Endothelial cell of umbilical vein (primary cell): ENCODE measurements around the gene PNPLA7. TPM values are rescaled to one million over a fixed set of nuclear protein-coding genes. Genes with fewer than 3 reads are reported as not detected.

ENCODE experiments used
- BruUV-seq: library from RNA; stranded (reverse); fragments of 400-500 nt; replicated peaks from 2 replicates; lab custom pipeline; 2021; lab: Mats Ljungman, UMichigan
- CTCF ChIA-PET: fragments of 300-600, 350-600 bp; sonication (Branson Sonifier 250); formaldehyde crosslinking; loops from one replicate; lab custom pipeline; 2021; ENCODE audit warnings: antibody characterized with exemption, inconsistent platforms; lab: Charles Lee
- POLR2A ChIA-PET: fragments of 300-600, 350-600 bp; sonication (Branson Sonifier 250); formaldehyde crosslinking; loops from one replicate; lab custom pipeline; 2021; ENCODE audit warnings: antibody characterized with exemption, inconsistent platforms; lab: Charles Lee
- DNase-seq: peaks from one replicate; pipeline ENCODE4 v3.0.0-alpha.2; 2011; ENCODE audit warnings: low read depth, low spot score
- FAIRE-seq: peaks from 2 replicates; lab custom pipeline; 2011; peaks lifted over from hg19 to GRCh38; lab: Jason Lieb, UNC
- H2AFZ ChIP-seq: 2 replicates; pipeline ENCODE4 v1.6.0; 2012; ENCODE audit warnings: low read depth, low read length, control low read depth, inconsistent platforms
- H3K27ac ChIP-seq: 2 replicates; pipeline ENCODE4 v1.5.1; 2011; ENCODE audit warnings: low read depth, mild to moderate bottlenecking, control low read depth, low read length, moderate library complexity; ENCODE audit not compliant: insufficient read depth
- H3K27me3 ChIP-seq, 2 experiments: 2 replicates each; pipeline versions ENCODE4 v1.6.0 to v1.6.1; 2011; ENCODE audit warnings: low read length in 2 of 2, mixed read lengths in 1 of 2; ENCODE audit not compliant: control insufficient read depth in 2 of 2, insufficient read depth in 2 of 2
- H3K36me3 ChIP-seq, 2 experiments: 2 replicates in 1 of 2; 3 replicates in 1 of 2; pipeline ENCODE4 v1.5.1; 2011; ENCODE audit warnings: low read length in 2 of 2, mild to moderate bottlenecking in 1 of 2, moderate library complexity in 1 of 2; ENCODE audit not compliant: control insufficient read depth in 2 of 2, insufficient read depth in 2 of 2; ENCODE audit errors: extremely low read depth in 1 of 2
- H3K4me1 ChIP-seq: 3 replicates; pipeline ENCODE4 v1.5.1; 2011; ENCODE audit warnings: mild to moderate bottlenecking, low read length; ENCODE audit not compliant: control insufficient read depth, insufficient read depth; ENCODE audit errors: extremely low read depth
- H3K4me2 ChIP-seq: 2 replicates; pipeline ENCODE4 v1.6.1; 2011; ENCODE audit warnings: low read length, control low read depth, mixed read lengths; ENCODE audit not compliant: insufficient read depth
- H3K4me3 ChIP-seq, 3 experiments: fragments of 200-600 bp in 1 of 3; sonication (generic), shearing (Covaris generic) in 1 of 3; replicated peaks in 1 of 3; 2 replicates each; pipeline ENCODE4 v1.5.1; 2011 to 2016; ENCODE audit warnings: control low read depth in 3 of 3, low read length in 3 of 3, mild to moderate bottlenecking in 2 of 3, inconsistent platforms in 1 of 3, low read depth in 1 of 3, moderate library complexity in 1 of 3; ENCODE audit not compliant: insufficient read depth in 1 of 3
- H3K79me2 ChIP-seq: 2 replicates; pipeline ENCODE4 v1.6.0; 2012; ENCODE audit warnings: low read length, inconsistent platforms; ENCODE audit not compliant: control insufficient read depth, insufficient read depth
- H3K9ac ChIP-seq: replicated peaks from 2 replicates; pipeline ENCODE3; 2011; ENCODE audit warnings: low read length, control low read depth; ENCODE audit not compliant: insufficient read depth; ENCODE audit errors: extremely low read depth
- H3K9me1 ChIP-seq: replicated peaks from 3 replicates; pipeline ENCODE4 v1.6.0; 2011; ENCODE audit warnings: mild to moderate bottlenecking, low read length; ENCODE audit not compliant: control insufficient read depth, insufficient read depth; ENCODE audit errors: extremely low read depth
- H3K9me3 ChIP-seq: replicated peaks from 2 replicates; pipeline ENCODE4 v1.5.1; 2012; ENCODE audit warnings: low read length, inconsistent platforms; ENCODE audit not compliant: control insufficient read depth, insufficient read depth
- H4K20me1 ChIP-seq: replicated peaks from 2 replicates; pipeline ENCODE3; 2011; ENCODE audit warnings: mild to moderate bottlenecking, low read length; ENCODE audit not compliant: control insufficient read depth, insufficient read depth; ENCODE audit errors: extremely low read depth
- EZH2 ChIP-seq: IDR thresholded peaks from 2 replicates; pipeline ENCODE4 v1.6.1; 2012; ENCODE audit warnings: borderline replicate concordance, low read depth, mild to moderate bottlenecking, moderate library complexity, low read length, inconsistent platforms; ENCODE audit not compliant: severe bottlenecking
- FOS ChIP-seq: IDR thresholded peaks from 2 replicates; pipeline ENCODE4 v1.6.1; 2011; ENCODE audit warnings: mild to moderate bottlenecking, low read length, moderate library complexity, borderline replicate concordance; ENCODE audit not compliant: insufficient read depth
- GATA2 ChIP-seq: IDR thresholded peaks from 2 replicates; pipeline ENCODE4 v1.7.0; 2011; ENCODE audit warnings: low read depth, mild to moderate bottlenecking, moderate library complexity, mixed read lengths, low read length; ENCODE audit not compliant: insufficient read length, insufficient read depth
- JUN ChIP-seq: IDR thresholded peaks from 2 replicates; pipeline ENCODE4 v1.6.1; 2011; ENCODE audit warnings: borderline replicate concordance, low read depth; ENCODE audit not compliant: insufficient read length, insufficient read depth
- MYC ChIP-seq: IDR thresholded peaks from one replicate; pipeline ENCODE4 v1.6.1; 2011; ENCODE audit warnings: mild to moderate bottlenecking, low read depth, low read length
- POLR2A ChIP-seq: IDR thresholded peaks from 2 replicates; pipeline ENCODE4 v1.6.1; 2012; ENCODE audit warnings: low read depth, mild to moderate bottlenecking, control low read depth, low read length
- POLR2AphosphoS5 ChIP-seq: IDR thresholded peaks from 2 replicates; pipeline ENCODE4 v1.6.1; 2012; ENCODE audit warnings: low read depth, mild to moderate bottlenecking, control low read depth, low read length, moderate library complexity; ENCODE audit not compliant: insufficient read depth
- dilution Hi-C: fragments of 300-500 bp; cut with MboI; formaldehyde crosslinking; loops from one replicate; pipeline ENCODE4 v1.15.0; 2019; ENCODE audit warnings: low sequenced_read_pairs; ENCODE audit not compliant: extremely low pct_ligation_motif_present
- intact Hi-C: fragments of 100-400 bp; cut with micrococcal nuclease; formaldehyde crosslinking; loops from one replicate; pipeline ENCODE4 v1.10.0; 2022
- polyA plus RNA-seq, 4 experiments: library from polyadenylated mRNA; depleted of rRNA in 3 of 4; stranded (reverse) in 3 of 4; unstranded in 1 of 4; fragments of >200 nt; gene quantifications; 2 replicates each; pipeline versions ENCODE4 v1.2.1 to v1.2.3, GENCODE V29; 2011 to 2012; ENCODE audit warnings: missing spikeins in 1 of 4
- total RNA-seq: library from RNA; stranded (reverse); gene quantifications from 2 replicates; pipeline ENCODE4 v1.2.3, GENCODE V29; 2021
- TF ChIP-seq, protein P1 (sequence below): IDR thresholded peaks from 2 replicates; pipeline ENCODE4 v1.6.1; 2011; ENCODE audit not compliant: insufficient read depth, insufficient read length
- TF ChIP-seq, protein P2 (sequence below), 2 donors: IDR thresholded peaks; 1 replicate in 1 of 2; 2 replicates in 1 of 2; pipeline ENCODE4 v1.5.1; 2011; ENCODE audit warnings: low read length in 2 of 2, mild to moderate bottlenecking in 2 of 2, moderate library complexity in 2 of 2, control low read depth in 1 of 2, inconsistent platforms in 1 of 2, low read depth in 1 of 2; ENCODE audit not compliant: insufficient read depth in 1 of 2; ENCODE audit errors: extremely low read depth in 1 of 2

Gene PNPLA7
- total and polyA plus RNA-seq, 2 donors (not counting 3 experiments of a cell fraction or from before 2014, with no cell fraction given): 1.0 to 1.9 TPM

DNA sequence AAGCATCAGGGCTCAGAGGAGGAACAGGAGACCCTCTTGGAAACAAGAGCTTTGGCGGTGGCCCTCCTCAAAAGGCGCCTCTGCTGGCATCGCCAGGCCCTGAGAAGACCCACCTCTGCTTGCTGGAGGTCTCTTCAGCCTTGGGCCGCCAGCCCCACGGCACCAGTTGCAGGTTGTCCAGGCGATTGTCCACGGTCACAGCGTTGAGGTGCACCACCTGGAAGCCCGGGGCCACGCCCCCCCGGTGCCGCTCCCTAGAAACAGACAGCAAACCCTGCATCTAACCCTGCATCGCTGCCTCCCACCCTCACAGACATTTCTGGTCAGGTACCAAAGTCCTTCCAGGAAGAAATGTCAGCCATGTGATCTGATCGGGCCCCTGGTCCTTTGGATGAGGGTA, 36.7 kb upstream of the PNPLA7 start:
- Histone ChIP-seq H3K4me2 (no peak overlapping the region), H3K9me1 (no peaks in the 10 kb centered on the region), H3K27ac (no peak overlapping the region), H4K20me1 (no peaks in the 10 kb centered on the region), H3K9me3 (no peaks in the 10 kb centered on the region), H3K9ac (no peak overlapping the region), H3K79me2 (peaks cover 18% of the 10 kb centered on the region), H3K4me1 (peaks cover 9% of the 10 kb centered on the region), H3K4me3 (no peak overlapping the region), H3K27me3 (no peaks in the 10 kb centered on the region), H2AFZ (no peak overlapping the region), H3K36me3 (peaks cover 13 to 41% of the 10 kb centered on the region in 2 experiments)
- intact Hi-C loops: no loop called here
- CTCF ChIA-PET: interaction anchor here (2.4 kb wide), 1 partner anchor 8 kb away, joined by 15 read pairs; the partner anchor contains the start of gene DPH7
- DNase-seq: no peak
- BruUV-seq: no TSS peak
- TF ChIP-seq, protein P1, sequence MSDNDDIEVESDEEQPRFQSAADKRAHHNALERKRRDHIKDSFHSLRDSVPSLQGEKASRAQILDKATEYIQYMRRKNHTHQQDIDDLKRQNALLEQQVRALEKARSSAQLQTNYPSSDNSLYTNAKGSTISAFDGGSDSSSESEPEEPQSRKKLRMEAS: no peak
- TF ChIP-seq, protein P2, sequence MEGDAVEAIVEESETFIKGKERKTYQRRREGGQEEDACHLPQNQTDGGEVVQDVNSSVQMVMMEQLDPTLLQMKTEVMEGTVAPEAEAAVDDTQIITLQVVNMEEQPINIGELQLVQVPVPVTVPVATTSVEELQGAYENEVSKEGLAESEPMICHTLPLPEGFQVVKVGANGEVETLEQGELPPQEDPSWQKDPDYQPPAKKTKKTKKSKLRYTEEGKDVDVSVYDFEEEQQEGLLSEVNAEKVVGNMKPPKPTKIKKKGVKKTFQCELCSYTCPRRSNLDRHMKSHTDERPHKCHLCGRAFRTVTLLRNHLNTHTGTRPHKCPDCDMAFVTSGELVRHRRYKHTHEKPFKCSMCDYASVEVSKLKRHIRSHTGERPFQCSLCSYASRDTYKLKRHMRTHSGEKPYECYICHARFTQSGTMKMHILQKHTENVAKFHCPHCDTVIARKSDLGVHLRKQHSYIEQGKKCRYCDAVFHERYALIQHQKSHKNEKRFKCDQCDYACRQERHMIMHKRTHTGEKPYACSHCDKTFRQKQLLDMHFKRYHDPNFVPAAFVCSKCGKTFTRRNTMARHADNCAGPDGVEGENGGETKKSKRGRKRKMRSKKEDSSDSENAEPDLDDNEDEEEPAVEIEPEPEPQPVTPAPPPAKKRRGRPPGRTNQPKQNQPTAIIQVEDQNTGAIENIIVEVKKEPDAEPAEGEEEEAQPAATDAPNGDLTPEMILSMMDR (IDR thresholded peaks at IDR 0.05; ENCODE audit: extremely low read depth in 1 of 2, insufficient read depth in 1 of 2, low read depth in 1 of 2, low read length in 2 of 2): no peak
- TF ChIP-seq EZH2 (no peak), MYC (no peak), POLR2AphosphoS5 (no peak), JUN (no peak), POLR2A (no peak), FOS (no peak), GATA2 (no peak)
- POLR2A ChIA-PET: no interaction called here
- dilution Hi-C loops: no loop called here
- no peak for FAIRE-seq
